ENCODE measurements around the gene PALS1.
"Not testable (repeated sequence)": the region's sequence is repeated elsewhere in the genome, so short reads cannot be mapped to it uniquely, and the experiment has no call there.

PALS1 gene

GRCh38 chr14:67260965-67261364, 19.7 kb downstream of the PALS1 start:
- no peak for FAIRE-seq

GRCh38 chr14:67263499-67264149, 22.4 kb downstream of the PALS1 start:
- no peak for FAIRE-seq

- no peak for FAIRE-seq
These were observed 23.9 kb downstream of the PALS1 start for GRCh38 chr14:67265131-67265530.

- FAIRE-seq, result no peak
These were observed 26.5 kb downstream of the PALS1 start for GRCh38 chr14:67267576-67268328.

- no peak for FAIRE-seq
These were observed 27.4 kb downstream of the PALS1 start for GRCh38 chr14:67268426-67269150.

GRCh38 chr14:67269298-67270060, 28.2 kb downstream of the PALS1 start:
- no peak for FAIRE-seq

- no peak for FAIRE-seq
These were observed 29.0 kb downstream of the PALS1 start for GRCh38 chr14:67270145-67270753.

GRCh38 chr14:67270933-67271332, 29.7 kb downstream of the PALS1 start:
- no peak for FAIRE-seq

- FAIRE-seq, result not testable (repeated sequence)
These were observed 32.0 kb downstream of the PALS1 start for GRCh38 chr14:67273281-67273680.

- FAIRE-seq, result no peak
These were observed 34.9 kb downstream of the PALS1 start for GRCh38 chr14:67276131-67276530.

- no peak for FAIRE-seq
These were observed 39.3 kb downstream of the PALS1 start for GRCh38 chr14:67280506-67280905.

GRCh38 chr14:67285876-67286452, 44.7 kb downstream of the PALS1 start:
- FAIRE-seq, result peak; percentile 97
